Stimulated activated CD4-positive, alpha-beta T cell treated with anti-CD3 and anti-CD28 coated beads, Interleukin-4, amount 100 ng/mL, for 1 hour (primary cell): ENCODE data around the gene SLC35E3.
"Not testable (repeated sequence)": the region's sequence is repeated elsewhere in the genome, so short reads cannot be mapped to it uniquely, and the experiment has no call there.

Experiments used
- DNase-seq: peaks from one replicate; pipeline ENCODE4 v3.0.0-alpha.2; 2020

The SLC35E3 gene

DNA sequence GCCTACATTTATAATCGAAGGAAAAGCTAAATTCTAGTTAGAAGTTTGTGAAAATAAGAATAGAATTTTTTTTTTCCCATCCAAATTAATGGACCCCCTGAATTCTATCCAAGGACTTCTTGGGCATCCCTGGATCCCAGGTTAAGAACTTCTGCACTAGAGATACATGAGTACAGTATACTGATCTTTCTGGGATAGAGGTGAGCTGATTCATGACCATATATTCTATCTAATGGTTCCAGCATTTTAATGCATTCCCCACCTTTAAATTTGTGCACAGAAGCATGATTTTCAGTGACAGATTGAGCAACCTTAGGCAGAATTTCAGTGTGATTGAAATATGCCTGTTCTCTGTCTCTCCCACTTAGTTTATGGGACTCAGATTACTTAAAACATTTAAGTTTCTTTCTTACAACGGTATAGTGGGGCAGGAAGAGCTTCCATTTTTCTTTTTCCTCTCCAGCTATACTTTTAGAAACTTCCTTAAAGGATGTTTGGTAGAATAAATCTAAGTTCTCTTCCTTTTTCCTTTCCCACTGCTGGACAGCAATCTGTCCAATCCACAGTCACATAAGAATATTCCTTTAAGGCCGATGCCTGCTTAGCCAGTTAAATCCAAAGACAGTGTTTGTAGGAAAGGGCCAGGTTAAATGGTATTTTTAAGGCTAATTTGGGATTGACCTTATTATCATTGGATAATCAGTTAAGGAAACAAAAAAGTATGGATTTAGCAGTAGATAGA is 68.7 kb downstream of the SLC35E3 start:
- no peak for DNase-seq

DNA sequence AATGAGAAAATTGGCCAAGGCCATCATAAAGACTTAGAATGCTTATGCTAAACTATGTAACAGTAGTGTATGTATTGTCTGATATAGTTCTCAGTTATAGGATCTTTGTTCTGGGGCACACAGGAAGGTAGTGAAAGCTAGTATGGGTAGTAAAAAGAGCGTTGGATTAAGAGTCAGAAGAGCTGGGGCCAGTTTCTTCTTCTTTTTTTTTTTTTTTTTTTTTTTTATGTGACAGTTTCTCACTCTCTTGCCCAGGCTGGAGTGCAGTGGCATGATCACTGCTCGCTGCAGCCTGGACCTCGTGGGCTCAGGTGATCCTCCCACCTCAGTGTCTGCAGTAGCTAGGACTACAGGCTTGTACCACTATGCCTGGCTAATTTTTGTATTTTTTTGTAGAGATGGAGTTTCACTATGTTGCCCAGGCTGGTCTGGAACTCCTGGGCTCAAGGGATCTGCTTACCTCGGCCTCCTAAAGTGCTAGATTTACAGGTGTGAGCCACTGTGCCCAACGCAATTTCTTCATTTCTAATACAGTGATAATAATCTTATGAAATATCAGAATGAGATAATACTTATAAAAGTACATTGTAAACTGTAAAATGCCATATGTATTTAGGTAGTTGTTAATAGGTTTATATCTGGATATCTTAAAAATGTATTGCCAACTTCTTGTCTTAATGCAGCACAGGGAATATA is 69.4 kb downstream of the SLC35E3 start:
- no peak for DNase-seq

DNA sequence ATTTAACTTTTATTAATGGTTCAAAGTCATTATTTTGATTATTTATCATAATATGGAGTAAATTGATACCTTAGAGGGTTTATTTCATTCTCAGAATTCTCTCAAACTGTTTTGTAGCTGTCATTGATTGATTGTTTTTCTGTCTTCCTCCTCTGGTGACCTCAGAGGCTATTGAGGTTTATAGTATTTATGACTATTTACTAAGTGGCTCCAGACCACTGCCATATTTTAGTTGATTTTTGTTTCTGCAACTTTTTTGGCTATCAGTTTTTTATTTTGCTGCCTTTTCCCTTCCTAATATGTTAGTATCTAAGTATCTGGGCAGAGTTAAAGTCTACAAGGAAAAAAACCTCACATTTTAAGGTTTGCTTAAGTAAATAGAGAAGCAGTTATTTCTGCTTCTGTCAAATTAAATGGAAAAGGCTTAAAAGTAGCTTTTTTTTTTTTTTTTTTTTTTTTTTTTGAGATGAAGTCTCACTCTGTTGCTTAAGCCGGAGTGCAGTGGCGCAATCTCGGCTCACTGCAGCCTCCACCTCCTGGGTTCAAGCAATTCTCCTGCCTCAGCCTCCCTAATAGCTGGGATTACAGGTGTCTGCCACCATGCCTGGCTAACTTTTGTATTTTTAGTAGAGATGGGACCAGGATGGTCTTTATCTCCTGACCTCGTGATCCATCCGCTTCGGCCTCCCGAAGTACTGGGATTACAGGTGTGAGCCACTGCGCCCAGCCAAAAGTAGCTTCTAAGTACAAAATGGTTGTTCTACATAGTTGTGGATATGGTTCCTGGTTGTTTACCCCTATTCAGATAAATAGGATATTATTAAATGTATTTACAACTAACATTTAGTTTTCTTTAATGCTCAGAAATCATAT is 70.2 kb downstream of the SLC35E3 start:
- DNase-seq = no peak

DNA sequence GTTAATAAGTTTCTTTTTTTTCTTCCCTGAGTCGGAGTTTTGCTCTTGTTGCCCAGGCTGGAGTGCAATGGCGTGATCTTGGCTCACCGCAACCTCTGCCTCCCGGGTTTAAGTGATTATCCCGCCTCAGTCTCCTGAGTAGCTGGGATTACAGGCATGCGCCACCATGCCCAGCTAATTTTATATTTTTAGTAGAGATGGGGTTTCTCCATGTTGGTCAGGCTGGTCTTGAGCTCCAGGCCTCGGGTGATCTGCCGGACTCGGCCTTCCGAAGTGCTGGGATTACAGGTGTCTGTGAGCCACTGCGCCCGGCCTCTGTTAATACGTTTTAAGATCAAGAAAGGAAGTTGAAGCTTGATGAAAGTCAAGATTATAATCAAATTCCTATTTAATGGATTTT is 73.5 kb downstream of the SLC35E3 start:
- not testable (repeated sequence) for DNase-seq

DNA sequence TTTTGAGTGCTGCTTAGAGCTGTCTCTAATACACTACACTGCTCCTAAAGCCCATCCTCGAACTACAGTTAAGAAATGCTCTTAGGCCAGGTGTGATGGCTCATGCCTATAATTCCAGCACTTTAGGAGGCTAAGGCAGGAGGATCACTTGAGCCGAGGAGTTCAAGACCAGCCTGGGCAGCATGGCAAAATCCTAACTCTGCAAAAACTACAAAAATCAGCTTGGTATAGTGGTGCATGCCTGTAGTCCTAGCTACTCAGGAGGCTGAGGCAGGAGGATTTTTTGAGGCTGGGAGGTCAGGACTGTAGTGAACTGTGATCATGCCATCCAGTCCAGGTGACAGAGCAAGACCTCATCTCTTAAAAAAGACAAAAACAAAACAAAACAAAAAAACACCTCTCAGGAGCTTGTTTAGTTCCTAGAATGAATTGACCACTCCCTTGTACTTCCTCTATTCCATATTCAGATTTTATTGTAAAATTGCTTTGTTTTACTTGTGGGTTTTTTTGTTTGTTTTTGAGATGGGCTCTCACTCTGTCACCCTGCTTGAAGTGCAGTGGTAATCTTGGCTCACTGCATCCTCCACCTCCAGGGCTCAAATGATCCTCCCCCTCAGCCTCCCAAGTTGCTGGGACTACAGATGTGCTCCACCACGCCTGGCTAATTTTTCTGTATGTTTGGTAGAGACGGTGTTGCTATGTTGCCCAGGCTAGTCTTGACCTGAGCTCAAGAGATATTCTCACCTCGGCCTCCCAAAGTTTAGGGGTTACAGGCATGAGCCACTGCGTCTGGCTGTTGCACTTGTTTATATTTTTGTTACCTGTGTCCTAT is 75.6 kb downstream of the SLC35E3 start:
- DNase-seq = no peak

DNA sequence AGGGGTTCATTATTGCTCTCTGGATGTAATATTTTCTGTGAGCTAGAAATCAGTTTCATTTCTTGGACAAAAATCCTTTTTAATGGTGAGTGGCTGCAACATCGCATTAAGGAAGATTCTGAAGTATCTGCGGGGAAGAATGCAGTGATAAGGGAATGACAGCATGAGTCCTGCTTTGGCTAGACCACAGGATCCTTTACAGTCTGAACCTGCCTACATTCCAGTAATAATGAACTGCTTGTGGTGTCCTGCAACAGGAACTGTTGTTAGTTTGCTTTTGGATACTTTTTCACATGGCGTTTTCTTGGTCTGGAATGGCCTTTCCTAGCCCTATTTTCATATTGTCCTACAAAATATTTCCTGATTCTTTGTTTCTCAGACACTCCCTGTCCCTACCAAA is 77.7 kb downstream of the SLC35E3 start:
- no peak for DNase-seq

DNA sequence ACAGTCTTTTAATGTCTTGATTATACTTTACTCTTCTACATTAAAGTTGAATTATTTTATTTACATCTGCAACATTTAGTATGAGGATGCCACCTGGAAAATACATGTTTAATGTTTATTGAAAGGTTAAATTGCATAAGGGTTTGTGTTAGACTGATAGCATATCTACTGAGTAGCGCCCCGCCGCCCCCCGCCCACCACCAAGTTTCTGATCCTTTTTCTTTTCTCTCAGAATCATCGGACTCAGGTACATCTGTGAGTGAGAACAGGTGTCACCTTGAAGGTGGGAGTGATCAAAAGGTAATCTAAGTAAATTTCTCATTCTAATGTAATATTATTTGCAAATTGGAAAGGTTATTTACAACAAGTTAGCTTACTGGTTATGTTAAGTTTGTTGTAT is 78.2 kb downstream of the SLC35E3 start:
- no peak for DNase-seq

DNA sequence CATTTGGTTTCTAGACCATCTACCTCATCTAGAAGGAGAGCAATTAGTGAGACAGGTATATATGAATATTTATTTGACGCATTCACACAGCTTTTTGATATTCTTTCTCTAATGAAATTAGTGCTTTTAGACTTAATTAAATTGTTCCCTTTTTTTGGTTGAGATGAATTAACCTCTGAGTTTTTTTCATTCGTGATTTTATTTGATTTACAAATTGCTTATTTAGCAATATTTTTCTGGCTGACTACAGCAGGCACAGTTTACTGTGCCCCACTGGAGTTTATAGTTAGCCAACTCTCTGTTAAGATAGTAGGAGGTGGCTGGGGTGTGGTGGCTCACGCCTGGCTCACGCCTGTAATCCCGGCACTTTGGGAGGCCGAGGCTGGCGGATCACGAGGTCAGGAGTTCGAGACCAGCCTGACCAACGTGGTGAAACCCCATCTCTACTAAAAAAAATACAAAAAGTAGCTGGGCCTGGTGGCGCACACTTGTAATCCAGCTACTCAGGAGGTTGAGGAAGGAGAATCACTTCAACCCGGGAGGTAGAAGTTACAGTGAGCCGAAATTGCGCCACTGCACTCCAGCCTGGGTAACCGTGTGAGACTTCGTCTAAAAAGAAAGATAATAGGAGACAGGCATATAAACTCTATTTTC is 78.7 kb downstream of the SLC35E3 start:
- no peak for DNase-seq

DNA sequence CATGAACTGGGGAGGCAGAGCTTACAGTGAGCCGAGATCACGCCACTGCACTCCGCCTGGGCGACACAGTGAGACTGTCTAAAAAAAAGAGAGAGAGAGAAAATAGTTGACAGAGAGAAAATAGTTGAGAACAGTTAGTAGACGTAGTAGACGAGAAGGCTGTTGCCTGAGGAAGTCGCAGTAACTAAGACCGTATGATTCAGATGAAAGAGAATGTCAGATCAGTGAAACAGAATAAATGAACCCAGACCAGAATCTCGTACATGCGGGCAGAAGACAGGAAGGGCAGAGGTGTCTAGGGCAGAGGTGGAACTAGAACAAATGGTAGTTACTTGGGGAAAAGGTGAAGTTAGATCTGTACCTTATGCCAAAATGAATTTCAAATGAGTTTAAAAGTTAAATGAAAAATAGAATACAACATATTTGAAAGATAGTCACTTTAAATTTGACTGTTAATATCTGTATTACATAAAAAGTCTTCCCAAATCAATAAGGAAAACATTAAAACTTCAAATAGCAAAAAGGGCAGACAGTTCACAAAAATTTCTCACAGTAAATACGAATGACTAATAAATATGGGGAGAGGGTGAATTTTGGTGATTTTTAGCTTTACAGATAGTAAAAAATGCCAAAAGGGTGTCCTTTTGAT is 79.7 kb downstream of the SLC35E3 start:
- no peak for DNase-seq

DNA sequence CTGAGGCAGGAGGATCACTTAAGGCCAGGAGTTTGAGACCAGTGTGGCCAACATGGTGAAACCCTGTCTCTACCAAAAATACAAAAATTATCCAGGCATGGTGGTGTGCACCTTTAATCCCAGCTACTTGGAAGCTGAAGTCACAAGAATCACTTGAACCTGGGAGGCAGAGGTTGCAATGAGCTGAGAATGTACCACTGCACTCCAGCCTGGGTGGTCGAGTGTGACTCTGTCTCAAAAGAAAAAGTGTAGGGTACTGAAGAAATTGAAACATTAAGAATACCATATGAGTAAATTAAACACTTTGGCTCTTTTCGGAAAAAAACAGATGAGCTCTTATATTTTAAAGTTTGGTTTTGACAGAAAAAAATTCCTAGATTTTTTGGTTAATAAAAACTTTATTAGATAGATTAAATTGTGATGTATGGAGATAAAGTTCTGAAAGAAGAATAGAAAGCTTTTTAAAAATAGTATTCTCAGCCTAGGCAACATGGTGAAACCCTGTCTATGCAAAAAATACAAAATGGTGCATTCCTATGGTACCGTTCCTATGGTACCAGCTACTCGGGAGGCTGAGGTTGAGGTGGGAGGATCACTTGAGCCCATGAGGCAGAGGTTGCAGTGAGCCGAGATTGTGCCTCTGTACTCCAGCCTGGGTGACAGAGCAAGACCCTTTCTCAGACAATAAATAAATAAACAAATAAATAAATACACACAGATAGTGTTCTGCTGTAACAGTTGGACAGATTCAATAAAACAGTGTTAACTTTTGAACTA is 82.1 kb downstream of the SLC35E3 start:
- DNase-seq = no peak

DNA sequence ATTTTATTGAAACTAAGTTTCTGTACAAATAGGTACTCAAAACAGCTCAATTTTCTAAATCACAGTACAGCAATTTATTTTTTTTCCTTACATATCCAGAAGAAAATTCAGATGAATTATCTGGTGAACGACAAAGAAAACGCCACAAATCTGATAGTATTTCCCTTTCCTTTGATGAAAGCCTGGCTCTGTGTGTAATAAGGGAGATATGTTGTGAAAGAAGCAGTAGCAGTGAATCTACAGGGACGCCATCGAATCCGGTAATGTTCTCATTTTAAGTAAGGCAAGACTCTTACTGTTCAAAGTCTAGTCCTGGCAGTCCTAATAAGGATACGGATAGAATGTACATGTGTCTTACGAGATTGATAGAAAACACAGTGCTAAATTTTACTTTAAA is 82.7 kb downstream of the SLC35E3 start:
- DNase-seq = no peak
